ENCODE results near the gene ZNF747.

DNA sequence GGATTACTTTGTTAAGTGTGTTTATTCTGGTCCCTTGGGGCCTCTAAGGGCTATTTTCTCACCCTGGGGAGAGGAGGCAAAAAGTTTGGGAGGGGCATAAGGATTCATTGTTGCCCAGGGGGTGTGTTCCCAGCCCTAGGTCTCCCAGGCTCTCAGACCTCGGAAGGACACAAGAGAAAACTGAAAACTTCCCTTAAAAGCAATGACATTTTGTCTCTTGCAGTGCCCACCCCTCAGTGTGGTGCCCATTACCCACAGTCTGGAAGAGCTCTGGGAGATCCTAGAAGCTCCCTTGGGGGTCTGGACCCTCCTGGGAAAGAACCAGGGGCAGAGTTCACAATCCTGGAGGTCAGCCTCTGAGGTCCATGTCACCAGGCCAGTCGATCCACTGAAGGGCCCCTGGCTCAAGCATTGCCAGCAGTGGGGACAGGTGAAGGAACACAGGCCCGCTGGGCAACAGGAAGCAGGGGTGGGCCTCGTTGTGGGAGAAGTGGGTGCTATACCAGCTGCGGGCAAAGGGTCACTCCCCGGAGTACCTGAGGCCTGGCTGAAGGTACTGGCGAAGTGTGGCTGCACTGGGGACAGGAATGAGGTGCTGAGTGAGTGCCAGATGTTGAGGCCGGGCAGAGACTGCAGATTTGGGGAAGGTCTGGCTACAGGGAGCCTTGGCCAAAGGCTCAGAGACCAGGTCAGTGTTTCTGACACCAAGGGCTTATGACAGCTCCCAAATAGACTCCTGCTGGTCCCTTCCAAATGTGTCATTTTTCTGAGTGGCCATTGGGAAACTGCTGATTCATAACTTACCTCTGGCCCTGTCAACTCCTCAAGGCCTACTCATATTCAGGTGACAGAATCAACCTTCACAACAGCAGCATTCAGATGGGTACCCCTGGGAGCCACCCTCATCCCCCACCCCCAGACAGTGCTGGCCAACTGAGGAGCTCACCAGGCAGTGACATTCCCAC is 4.6 kb upstream of the ZNF747 start:
- TF ChIP-seq POLR2A (IDR thresholded peaks at IDR 0.05) (no peak), CTCF (IDR thresholded peaks at IDR 0.05) (no peak)
